Stimulated activated CD8-positive, alpha-beta memory T cell treated with anti-CD3 and anti-CD28 coated beads, Interleukin-7, amount 100 ng/mL, for 24 hours (primary cell): ENCODE results near the gene GADD45G.

Source experiments
- DNase-seq: peaks from one replicate; pipeline ENCODE4 v3.0.0-alpha.2; 2020; ENCODE audit warnings: low read depth

Gene GADD45G

DNA sequence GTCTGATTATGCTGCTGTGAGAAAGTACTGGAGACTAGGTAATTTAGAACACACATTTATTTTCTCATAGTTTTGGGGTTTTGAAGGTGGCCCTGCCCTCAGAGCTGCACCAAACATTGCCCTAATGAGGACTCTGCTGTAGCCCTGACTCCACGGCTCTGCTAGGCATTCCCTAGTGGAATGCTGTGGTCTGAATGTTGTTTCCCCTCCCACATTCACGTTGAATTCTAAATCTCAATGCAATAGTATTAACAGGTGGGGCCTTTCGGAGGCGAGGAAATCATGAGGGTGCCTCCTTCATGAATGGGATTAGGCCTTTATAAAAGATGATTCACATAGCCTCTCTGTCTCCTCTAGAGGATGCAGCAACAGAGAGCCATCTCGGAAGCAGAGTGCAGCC lies 25.7 kb downstream of the GADD45G start:
- DNase-seq = no peak

DNA sequence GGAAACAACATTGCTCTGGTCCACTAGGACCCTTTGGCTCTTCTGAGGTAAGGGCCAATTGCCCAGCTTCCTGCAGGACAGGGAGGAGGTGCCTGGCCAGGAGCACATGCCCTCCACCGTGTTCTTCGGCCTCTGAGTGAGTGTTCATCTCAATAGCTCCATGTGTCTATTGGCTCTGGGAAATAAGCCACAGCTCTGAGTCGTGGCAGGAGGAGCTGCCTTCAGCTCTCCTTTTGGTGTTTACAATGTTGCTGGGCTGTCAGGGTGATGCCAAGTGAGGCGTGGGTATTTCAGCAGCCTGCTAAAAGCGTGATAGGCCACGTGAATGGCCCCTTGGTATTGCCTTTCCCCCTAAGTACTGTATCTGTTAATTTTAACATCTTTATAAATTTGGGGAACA lies 26.6 kb downstream of the GADD45G start:
- no peak for DNase-seq

DNA sequence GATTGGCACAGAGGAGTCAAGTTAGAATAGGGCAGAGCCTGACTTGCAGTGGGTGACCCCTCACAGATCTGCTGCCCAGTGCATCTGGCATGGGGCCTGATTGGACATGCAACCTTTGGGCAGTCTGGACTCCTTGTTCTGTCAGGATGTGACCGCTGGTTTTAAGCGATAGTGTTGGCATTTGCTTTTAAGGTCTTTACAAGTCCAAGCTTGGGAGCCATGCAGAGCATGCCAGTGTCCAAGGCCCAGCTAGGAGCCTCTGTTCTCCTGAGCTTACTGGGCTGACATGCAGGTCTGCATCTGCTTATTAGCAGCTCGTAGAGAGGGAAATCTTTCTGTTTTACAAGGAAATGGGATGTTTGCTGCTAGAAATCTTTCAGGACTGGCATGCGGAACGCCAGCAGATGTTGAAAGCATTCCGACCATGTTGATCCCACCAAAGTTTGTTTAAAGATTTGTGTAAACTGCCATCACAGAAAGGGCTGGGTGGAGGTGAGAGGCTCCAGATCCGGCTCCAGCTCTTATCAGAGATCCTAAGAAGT lies 27.5 kb downstream of the GADD45G start:
- DNase-seq = no peak

DNA sequence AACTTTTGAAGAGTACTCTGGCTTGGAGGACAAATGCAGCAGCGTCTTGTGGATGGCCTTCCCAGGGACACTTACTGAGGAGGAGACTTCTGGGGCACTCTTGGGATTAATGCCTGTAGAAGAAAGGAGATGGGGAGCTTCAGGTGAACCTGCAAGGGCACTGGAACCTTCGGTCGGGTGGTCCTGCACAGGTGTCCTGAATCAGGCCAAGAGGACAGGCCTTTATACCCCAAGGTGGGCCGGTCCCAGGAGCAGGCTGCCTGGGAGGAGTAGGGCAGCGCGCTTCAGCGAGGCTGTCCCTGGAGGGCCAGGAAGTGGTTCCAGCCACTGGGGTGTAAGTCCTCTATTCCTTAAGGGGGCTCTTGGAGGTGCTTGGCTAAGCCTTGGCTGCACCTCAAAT lies 27.9 kb downstream of the GADD45G start:
- no peak for DNase-seq

DNA sequence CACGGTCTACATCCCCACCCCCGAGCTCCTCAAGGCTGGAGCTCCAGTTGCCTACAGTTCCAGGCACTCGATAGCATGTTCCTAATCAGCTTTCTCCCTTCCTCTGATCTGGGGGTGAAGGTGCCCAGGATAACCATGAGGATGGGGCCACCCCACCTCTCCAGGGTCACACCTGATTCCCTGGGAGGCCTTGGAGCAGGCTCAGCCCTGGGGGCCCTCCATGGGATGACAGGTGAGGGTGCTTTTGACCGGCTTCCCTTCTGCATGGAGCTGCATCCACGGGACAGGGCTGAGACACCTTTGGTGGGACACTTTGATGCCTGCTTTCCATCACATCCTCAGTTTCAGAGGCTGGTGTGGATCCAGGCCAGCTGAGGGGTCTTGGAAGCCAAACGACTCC lies 28.6 kb downstream of the GADD45G start:
- DNase-seq = no peak

DNA sequence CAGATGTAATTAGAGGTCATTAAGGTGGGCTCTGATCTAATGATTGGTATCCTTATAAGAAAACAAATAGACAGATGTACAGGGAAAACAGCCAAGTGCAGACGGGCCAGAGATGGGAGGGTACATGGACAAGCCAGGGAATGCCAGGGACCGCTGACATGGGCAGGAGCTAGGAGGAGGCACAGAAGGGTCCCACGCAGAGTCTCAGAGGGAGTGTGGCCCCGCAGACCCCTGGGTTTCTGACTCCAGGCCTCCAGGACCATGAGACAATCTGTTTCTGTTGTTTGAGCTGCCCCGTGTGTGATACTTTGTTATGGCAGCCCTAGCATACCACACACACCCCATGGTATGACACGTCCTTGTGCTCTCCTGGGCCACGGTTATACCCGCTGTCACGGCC lies 29.1 kb downstream of the GADD45G start:
- DNase-seq = no peak

DNA sequence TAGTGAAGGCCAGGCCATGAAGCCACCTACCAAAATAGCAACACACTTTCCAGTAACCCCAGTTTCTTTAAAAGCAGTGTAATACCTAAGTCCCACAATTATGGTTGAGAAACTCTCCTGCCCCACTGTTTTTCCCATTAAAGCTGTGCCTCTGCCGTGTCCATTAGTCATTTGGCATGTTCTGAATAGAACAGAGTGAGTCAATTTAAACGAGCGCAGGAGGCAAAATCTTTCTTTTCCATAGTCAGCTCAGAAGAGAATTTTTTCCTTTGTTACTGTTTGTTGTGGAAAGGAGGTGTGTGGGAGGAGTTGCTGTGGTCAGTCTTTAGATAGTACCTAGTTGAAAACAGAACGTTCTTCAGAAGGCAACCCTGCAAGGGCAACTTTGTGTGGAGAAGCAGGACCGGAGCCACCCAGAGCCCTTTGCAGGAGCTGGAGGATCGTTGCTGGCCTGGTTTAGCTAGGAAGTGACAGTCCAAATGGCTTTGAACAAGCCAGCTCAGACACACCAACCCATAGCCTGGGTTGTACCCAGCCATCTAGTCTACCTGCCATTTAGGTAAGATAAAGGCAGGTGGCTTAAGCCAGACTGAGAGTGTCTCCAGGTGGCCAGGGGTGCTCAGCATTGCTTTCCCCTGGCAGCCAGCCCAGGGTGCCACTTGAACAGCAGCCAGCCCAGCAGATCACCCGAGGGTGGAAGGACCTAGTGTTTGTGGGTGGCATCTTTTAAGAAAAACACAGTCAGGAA lies 30.4 kb downstream of the GADD45G start:
- DNase-seq = no peak

DNA sequence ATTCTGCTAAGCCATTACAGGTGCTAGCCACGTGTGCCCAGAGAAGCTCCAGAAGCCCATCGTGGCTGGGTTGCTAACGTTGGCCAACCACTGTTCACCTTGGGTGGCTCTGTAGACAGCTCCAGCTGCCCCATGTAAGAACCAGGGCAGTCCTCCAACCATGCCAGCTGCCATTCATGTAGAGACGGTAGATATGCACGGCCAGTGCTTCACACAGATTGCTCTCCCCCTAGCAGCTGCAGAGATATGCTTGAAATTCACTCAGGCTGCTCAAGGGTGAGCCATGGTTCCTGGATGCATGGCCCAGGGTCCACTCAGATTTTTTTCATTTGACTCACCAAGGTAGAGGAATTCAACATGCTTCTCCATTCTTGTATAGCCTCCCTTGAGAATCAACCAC lies 31.0 kb downstream of the GADD45G start:
- no peak for DNase-seq

DNA sequence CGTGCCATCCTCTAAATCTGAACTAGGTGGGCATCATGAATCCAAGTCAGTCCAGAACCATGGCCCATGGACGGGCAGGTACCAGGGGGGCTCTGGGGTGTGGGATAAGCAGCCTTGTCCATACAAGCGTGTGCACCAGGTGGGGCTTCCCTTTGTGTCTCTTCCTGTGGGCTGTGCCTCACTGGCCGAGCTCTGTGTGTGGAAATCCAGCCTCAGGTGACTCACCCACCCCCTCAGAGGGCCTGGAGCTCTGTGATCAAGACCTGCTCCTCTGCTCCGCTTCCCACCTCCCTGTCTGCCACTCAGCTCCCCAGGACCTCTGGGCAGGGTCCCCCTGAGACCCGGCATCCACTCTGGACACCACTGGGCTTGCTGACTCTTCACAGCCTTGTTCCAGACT lies 33.0 kb downstream of the GADD45G start:
- no peak for DNase-seq

DNA sequence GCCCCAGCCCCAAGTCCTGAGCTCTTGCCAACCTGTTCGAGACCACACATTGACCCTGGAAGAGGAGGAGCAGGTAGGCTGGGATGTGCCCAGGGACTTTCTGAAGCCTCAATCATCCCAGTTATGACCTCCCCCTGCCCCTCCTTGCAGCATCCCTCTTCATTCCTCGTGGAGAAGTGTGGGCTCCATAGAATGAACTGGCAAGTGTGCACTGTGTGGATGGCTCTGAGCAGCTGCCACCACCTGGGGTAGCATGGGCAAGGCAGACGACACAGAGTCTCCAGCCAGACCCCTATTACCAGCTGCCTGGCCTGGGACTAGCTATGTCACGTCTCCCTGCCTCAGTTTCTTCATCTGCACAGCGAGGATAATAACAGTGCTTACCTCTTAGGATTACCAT lies 33.5 kb downstream of the GADD45G start:
- DNase-seq = no peak

DNA sequence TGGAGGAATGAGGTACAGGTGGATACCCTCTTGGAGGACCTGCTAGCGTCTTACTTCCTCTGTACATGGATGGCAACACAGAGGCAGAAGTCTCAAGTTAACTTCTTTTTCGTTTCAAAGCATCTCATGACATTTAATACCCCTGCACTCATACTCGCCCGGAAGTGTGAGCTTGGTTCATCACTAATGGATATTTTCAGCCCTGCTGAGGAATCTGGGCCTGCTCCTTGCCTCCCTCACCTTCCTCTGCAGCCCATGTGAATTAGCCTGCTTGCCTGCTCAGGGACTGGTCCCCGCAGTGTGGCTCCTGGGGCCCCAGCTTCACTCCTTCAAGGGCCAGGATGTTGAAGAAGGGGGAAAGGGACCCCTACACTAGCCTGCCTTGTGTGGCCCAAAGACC lies 34.1 kb downstream of the GADD45G start:
- no peak for DNase-seq

DNA sequence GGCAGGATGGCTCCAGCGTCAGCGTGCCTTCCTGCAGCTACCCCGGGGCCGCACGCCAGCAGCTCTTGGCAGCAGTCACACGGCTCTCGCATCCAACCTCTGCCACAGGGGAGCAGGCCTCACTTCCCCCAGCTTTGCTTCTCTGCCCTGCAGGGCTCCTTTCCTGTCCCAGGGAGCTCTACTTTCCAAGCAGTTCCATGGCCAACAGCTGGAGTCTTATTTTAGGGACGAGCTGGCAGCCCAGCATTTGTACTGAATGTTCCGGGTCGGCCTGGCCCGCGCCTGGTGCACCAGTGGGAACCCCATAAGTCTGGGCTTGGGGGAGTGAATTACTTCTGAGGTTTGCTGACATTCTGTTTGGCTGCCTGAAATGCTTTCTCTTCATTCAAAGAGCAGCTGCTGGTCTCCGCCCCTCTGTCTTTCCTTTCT lies 34.6 kb downstream of the GADD45G start:
- DNase-seq = no peak

DNA sequence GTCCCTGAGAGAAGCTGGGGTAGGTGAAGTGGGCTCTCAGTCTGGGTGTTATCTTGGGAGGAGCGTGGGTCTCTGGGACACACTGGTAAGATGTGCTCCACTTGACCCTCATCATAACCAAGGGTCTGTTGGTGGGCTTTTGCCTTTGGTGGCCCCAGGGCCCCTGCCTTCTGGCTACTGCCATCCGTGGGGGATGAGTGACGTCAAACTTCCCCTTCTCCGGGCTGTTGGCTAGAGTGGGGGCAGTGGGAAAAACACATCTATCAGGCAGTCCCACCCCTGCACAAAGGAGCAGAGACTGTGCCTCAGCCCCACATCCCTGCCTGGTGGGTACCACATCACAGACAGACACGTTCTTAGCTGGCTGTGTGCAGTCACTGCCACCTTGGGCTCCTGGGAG lies 35.1 kb downstream of the GADD45G start:
- DNase-seq = no peak

DNA sequence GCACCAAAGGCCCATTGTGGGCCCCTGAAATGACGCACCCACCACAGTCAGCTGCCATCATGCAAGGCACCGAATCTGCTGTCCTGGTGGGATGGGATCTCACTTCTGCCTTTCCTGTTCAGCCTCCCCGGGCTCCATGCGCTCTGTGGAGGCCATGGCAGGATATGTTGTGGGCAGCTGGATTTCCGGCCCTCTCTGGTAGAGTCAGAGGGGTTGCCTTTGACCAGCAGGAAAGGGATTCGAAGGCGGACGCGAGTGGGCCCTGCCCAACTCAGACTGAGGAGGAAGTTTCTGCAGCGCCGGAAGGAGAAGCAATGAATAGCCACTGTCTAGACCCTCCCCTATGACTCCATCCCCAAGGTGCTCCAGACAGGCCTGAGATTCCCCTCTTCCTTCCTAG lies 35.5 kb downstream of the GADD45G start:
- DNase-seq = no peak

DNA sequence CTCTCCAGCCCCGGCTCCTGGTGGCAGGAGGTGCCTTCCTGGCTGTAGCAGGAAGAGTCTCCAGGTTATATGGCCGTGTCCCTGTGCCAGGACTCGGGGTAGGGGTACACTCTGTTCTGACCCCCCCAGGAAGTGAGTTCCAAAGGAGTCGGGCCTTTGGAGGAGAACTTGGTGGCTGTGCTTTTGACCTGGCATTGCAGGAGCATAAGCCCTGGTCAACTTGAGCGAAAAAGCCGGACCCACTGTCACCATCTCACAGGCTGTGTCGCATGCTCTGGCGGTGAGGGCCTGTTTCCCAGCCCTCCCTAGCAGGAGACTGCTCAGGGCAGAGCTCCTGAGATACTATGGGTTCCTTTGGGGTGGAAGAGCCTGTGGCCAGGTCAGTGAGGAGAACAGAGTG lies 36.0 kb downstream of the GADD45G start:
- no peak for DNase-seq

DNA sequence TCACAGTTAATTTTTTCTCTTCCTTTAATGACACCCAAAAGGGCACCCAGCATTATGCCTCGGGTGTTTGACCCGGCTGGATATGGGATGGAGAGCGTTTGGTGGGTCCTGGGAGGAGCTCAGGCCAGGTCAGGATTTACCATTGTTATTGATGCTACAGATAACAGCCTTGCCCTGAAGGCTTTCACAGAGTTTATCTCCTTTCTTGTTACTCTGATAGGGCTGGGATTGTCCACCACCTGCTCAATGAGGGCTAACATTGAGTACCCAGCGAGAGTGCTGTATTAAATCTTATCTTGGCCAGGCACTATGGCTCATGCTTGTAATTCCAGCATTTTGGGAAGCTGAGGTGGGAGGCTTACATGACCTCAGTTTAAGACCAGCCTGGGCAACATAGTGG lies 37.2 kb downstream of the GADD45G start:
- DNase-seq = no peak

DNA sequence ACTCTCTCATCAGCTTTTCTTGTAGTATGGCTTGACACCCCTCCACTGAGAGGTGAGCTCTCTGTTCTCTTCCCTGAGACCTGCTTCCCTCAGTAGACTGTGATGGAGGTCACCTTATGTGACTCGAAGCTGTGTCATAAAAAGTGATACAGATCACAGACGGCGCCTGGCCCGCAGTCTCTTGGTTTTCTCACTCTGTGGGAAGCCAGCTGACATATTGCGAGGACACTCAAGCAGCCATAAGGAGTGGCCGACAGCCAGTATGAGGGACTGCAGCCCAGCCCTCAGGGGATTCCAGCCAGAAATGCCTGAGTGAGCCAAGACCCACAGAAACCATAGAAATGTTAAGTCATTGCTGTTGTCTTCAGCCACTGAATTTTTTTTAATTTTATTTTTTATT lies 38.0 kb downstream of the GADD45G start:
- DNase-seq = no peak

DNA sequence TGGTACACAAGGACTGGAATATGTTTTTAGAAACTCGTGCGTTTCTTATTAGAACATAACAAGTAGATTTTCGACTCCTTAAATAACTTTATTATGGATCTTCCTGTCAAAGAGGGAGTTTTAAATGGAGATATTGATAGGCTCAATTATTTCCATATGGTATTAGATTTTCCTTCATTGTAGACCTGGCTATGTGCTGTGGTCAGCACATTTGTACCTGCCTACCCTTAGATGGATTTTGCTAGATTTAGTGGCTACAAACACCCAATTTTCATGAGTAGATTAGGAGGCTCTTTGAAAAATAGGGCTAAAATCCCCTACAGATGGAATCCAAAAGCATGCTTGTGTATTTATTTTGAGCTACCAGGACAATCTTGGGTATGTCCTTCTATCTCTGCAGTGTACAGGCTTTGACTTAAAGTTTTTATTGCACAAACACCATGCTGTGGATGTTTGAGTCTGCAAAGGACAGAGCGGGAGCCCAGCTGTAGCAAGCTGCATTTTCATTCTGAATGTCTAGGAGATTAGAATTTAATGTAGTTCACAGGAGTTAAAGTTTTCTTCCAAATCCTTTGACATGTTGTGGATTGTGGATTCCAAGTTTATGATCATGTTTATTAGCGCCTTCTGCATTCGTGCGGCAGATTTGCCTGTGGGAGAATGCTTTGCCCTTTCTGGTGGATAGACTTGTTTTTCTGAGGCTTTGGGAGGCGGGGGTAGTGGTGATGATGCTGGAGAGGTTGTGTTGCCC lies 41.6 kb downstream of the GADD45G start:
- DNase-seq = no peak

DNA sequence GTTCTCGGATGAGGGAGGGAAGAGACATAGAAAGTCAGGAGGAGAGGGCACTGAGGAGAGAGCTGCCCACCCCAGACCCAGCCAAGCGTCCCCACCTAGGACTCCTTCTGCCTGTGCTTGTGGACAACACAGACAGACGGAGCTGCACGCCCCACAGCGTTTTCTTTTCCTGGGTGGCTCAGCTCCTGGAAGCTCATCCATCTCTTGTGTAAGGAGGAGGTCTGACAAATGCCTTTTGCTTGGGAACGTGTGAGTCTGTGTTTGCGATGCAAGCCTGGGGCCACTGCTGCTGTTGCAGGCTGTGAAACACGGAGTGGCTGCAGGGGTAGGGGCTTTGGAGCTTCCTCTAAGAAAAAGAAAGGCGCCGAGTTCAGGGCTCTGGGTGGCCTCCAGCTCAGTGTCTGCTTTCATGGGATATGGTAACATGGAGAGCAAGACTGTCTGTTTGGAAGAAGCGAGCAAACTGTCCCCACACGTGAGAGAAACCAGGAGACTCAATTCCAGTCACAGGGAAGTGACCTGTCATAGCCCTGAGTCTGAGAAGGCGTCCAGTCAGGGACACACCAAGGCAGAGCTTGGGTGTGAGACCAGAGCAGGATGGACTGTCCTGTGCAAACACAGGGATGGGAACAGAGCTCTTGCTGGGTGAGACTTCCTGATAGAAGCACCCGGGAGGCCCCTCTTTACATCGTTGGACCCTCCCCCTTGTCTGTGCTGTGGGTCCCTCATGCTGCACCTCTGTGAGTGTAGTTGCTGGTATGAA lies 42.7 kb downstream of the GADD45G start:
- DNase-seq = no peak

DNA sequence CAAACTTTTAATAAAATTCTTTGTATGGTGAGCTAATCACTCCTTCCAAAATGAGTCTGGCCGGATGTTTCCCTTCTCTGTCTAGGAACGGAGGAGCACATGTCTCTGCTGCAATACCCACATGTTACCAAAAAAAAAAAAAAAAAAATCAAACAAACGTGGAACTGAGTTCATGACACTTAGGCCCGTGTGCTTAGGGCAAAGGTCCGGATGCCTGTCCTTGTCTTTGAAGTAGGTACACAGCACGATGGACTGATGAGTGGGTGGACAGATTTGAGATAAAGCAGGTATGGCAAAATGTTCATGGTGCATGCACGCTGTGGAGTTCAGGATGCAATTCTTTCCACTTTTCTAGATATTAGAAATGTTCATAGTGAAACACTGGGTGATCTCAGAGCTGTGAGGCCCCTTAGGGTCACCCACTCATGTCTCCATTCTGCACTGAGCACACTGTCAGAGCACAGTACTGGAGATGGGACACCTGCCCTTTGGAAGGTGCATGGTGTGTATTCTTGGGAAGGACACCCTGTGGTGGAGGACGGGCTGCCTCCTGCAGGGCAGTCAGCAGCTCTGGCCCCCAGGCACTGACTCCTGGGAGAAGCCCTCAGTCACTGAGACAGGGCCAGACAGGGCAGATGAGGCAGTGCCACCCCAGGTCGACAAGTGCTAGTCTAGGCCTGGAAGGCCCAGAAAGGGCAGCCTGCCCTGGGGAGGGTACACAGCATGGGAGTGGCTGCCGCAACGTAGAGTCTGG lies 43.6 kb downstream of the GADD45G start:
- no peak for DNase-seq

DNA sequence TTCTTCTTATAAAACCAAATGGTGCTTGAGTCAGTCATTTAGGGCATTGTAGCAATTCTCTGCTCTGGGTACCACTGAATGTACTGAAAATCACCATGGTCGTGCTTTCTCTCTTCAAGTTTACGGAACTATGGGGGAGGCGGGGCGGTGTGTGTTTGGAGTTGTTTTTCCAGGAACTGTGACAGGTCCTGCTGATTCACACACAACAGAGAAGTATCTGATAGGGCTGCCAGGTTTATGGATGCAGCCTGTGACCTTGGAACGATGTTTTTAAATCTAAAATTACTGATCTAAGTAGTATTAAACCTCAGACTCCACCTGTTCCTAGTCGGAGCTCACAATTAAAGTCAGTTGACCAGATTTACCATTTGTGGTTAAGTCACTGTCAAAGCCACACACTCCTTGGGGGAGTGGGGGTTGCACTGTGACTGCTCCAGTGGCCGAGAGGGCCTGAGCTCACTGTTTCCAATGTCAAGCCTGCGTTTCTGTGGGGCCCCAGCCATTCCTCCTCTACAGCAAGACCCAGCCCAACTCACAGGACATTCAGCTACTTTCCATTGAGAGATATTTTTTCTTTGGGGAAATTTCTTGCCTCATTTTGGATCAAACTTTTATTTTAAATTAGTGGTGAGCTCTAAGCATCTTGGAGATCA lies 44.4 kb downstream of the GADD45G start:
- no peak for DNase-seq
